ENCODE data around the gene DLGAP4.

DLGAP4 gene

GRCh38 chr20:36335206-36335870 lies 29.2 kb downstream of the DLGAP4 start:
- DNase-seq = no peak

DNA sequence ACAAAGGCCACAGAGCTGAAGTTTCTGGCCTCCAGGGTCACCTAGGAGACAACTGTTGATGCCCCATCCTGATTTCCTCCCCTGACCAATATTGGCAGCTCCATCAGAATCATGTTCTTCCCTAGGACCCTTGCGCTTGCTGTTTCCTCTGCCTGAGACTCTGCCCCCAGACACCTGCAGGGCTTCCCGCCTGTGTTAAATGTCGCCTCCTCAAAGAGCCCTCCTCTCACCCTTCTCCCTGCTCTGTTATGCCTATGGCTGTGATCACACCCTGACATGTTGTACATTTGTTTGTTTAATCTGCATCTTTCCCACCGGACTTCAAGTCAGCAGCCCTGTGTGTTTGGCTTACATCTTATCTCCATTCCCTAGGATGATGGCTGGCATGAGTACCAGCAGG lies 30.1 kb downstream of the DLGAP4 start:
- no peak for DNase-seq

DNA sequence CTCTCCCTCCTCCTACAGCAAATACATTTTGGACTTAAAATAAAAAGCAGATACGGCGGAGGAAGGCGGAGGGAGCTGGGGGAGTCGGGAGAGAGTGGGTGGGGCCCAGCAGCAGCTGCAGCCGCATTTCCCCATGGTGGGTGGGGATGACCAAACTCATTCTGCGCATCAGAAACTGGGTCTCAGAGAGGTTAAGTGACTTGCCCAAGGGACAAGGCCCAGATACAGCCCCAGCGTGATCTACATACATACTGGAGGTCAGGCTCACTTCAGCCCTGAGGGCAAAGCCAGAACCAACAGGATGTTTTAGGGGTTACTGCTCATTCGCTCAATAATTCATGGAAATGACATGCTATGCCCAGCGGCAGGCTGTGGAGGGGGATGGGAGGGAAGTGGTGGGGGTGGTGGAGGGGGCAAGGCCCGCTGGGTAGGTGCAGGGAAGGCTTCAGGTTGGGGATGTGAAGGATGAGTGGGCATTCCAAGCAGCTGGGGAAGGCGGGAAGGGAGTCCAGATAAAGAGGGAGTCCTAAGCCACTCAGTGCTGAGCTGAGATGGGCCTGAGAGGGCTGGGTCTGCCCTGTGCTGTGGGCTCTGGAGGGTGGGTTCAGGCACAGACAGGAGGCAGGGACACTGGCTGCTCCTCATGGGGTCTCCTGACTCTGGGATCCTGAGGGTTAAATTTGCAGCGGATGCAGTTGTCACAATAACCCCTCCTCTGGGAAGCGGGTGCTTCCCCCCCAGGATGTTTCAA lies 31.0 kb downstream of the DLGAP4 start:
- DNase-seq = no peak

GRCh38 chr20:36337886-36338285 lies 31.7 kb downstream of the DLGAP4 start:
- no peak for DNase-seq

DNA sequence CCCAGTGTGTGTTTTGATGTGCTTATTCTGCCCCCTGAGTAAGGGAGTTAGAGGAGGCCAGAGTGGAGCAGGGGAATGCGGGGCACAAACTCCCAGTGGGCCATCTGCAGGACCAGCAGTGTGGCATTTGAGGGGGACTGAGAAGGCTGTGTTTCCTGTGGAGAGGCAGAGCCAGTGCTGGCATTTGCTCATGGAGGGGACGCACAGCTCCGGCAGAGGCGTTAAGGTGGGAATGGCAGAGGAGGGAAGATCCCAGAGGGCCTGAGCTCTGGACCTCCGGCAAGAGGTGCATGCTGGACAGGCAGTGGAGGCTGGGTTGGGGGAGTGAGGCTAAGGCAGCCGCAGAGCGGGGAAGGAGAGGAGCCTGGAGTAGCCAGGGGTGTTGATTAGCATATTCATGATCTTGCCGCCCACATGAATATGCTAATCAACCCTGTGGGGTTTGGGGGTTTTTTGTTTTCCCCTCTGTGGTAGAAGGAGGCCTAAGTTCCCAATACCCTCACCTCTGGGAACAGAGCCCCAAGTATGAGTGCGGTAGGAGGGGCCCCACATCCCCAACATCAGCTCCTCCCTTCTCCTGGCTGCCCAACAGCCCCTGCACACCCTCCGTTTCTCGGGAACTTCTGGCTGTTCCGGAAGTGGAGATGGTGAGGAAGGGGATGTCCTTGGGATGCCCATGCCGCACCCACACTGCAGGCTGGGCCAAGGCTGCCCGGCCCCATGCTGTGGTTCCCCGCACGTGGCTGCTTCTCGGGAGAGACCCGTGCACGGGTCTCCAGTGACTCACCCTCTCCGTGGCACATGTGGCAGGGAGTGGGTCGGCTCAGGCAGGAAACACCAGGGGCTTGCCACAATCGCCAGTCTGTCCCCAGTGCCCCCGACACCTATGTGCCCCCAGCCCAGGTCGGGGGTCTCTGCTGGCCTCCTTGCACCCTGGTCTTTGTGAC lies 33.8 kb downstream of the DLGAP4 start:
- no peak for DNase-seq

DNA sequence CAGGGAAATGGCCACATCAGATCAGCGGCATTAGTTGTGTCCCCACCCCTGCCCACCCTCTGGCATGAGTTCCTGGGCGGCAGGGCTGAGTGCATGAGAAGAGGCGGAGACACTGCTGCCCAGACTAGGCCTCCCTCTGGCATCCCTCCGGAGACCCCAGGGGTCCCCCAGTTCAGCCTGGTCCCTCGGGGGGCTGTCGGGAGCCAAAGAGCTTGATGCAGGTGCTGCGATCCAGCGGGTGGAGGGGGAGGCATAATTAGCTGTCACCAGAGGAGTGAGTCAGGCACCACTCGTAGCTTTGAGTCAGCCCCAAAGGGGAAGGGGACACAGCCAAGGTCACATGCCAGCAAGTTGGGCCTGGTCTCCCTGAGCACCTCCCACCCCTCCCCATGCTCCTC lies 34.5 kb downstream of the DLGAP4 start:
- no peak for DNase-seq

DNA sequence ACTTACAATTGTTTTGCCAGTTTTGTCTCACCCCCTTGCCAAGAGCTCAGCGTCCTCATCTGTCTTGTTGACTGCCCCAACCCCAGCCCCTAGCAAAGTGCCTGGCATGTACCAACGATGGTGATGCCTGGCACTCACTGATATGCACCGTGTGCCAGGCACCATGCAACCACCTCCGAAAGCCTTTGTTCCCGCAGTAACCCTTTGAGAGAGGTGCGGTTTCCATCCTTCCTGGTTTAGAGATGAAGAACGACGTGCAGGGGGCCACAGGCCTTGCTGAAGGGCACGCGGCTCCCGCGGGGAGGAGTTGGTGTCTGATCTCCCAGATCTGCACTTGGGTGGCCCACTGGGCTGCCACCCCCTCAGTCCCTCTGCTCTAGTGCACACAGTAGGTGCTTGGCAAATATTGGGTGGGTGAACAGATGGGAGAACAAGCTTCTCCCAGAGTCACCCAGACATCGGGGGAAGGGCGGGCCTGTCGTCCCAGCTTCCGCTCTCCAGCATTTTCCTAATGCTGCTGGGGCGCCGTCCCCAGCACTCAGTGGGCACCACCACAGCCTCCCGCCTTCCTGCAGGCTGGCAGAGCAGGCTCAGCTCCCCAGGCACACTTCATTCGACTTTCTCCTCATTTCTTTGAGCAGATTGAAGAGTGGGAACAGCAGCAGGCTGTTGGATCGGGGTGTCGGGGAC lies 35.3 kb downstream of the DLGAP4 start:
- no peak for DNase-seq

- DNase-seq = no peak
These were observed 36.4 kb downstream of the DLGAP4 start for GRCh38 chr20:36342331-36343120.

DNA sequence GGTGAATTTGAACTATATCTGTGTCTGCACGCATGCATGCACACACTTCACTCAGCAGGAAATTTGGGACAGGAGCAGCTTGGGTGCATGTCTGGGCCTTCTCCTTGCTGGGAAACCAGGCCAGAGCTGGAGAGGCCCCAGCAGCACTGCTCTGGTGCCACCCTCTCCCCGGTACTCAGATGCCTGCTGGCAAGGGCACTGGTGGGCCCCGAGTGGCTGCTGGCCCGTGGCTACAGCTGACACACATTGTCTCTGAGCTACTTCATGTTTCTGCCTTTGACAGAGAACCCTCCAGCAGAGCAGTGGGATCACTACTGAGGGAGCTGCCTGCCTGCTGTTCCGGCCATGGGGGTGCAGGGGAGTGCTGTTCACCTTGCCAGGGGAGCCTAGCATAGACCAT lies 37.5 kb downstream of the DLGAP4 start:
- no peak for DNase-seq

DNA sequence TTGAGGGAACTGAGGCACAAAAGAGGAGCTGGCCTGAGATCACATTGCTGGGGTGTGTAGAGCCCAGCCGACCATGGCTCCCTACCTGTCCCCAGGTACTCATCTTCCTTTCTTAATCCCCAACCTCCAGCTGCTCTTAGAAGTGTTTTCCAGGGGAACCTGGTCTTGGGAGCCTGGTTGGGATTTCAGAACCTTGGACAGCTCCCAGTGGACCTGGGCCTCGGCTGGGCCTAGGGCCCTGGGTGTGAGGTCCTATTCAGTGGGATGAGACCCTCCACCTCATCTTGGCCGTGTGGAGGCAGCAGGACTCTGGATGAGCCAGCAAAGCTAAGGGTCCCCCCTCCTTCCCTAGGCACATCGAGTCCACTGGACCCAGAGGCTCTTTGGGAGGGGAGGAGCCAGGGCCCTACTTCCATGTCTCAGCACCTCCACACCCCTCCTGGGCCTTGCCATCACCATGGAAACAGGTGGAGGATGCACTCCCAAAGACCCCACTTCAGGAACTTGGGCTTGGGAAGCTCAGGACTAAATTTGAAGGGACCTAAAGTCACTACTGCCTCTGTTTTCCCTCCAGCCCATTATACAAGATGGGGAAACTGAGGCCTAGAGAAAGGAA lies 38.5 kb downstream of the DLGAP4 start:
- no peak for DNase-seq

DNA sequence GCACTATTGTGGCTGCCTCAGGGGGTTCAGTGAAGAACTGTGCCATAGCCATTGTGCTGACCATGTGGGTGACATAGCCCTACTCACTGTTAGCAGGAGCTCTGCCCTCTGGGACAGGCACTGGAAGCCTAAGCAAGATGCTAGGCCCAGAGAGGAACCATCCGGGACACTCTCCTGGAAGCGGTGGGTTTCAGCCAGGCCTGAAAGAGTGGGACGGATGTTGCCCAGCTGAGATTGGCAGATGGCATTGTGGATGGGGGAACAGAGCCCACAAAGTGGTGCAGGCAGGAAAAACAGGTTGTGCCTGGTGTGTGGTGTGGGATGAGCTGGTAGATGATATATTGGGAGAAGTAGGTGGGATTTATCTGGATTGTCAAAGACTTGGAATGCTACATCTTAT lies 40.1 kb downstream of the DLGAP4 start:
- no peak for DNase-seq

GRCh38 chr20:36349384-36350170 lies 43.4 kb downstream of the DLGAP4 start:
- DNase-seq = no peak

GRCh38 chr20:36350439-36350838 lies 44.3 kb downstream of the DLGAP4 start:
- DNase-seq = no peak

DNA sequence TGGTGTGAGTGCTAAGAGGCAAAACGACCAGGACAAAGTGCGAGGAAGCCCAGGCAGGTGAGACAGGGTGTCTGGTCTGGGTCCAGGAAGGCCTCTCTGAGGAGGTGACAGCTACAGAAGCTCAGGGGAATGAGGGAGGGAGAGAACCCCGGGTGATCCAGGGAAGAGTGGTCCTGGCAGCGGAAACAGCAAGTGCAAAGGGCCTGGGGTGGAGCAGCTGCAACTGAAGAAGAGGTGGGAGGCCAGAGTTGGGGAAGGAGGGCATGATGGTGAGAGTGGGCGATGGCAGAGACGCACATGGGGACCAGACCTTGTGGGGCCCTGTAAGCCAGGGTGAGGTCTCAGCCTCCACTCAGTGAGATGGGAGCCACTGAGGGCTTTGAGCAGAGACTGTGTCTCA lies 45.8 kb downstream of the DLGAP4 start:
- DNase-seq = no peak

DNA sequence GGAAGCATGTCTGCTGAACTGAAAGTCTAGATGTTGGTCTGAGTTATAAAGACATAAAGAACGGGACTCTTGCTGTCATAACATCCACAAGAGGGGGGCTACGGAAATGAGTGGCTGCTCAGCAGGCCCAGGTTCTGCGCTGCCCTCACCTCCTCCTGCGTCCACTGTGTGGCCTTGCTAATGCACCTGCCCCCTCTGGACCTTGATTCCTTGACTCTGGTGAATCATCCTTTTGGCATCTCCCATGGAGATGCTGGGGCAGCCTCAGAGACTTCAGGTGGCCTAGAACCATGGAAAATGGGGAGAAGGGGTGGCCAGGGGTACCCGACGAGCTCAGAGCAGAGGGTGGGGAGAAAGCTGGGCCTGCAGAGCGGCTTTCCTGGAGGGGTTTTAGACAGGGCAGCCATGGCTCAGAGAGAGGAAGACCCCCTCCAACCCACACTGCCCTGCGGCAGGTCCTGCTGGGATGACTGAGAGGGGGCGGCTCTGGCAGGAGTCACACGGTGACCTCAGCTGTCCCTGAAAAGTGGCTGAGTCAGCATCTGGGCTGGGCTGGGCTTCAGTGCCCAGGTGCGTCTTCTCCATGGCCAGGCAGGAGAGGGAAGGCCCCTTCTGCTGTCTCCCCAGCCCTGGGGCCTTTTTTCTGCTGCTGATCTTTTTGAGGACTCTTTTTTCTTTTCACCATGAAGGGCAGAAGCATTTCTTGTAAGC lies 46.9 kb downstream of the DLGAP4 start:
- no peak for DNase-seq

GRCh38 chr20:36353740-36354139 lies 47.6 kb downstream of the DLGAP4 start:
- no peak for DNase-seq

DNA sequence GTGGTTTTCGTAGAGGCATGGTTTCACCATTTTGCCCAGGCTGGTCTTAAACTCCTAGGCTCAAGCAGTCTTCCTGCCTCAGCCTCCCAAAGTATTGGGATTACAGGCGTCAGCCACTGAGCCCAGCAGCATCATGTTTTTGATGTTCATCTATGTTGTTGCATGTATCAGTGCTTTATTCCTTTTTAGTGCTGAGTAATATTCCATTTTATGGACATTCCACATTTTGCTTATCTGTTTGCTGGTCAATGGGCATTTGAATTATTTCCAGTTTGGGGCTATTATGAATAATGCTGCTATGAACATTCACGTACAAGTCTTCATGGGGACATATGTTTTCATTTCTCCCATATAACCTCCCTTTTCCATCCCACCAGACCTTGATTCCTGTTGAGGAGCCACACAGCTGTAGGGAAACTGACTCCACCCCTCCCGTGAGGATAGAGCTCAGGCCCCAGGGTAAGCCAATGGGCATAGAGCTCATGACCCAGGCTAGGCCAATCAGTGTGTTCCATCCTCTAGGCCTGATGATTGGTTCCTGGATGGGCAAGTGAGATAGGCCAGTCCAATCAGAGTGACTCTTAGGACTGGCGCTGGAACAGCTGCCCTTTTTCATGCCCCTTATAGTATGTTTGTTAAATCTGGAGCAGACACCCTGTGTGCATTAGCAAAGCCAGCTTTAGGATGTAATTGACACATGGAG lies 49.5 kb downstream of the DLGAP4 start:
- no peak for DNase-seq

- no peak for DNase-seq
These were observed 53.7 kb downstream of the DLGAP4 start for GRCh38 chr20:36359668-36360406.

DNA sequence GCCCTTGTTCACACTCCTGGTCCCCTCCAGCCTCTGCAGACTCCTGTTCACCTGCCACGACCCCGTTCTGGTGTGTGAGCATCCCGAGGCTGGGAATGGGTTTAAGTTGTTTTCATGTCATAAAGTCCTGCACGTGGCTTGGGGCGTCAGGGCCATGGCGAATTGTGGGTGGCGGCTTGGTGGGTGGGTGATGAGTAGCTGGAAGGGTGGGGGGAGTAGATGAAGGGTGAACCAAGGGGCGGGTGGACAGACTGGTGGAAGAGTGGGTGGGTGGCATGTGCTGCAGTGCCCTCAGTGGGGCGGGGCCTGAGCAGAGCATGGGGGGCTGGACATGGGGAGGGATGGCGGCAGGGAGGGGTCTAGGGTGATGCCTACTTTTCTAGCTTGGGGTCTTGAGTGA lies 54.3 kb downstream of the DLGAP4 start:
- DNase-seq = no peak
